NCI-H2227 treated with DMSO at 0.1 percent for 48 hours (cell line): ENCODE measurements around the gene AP4S1.
"Not testable (repeated sequence)": the region's sequence is repeated elsewhere in the genome, so short reads cannot be mapped to it uniquely, and the experiment has no call there.

Source experiments
- DNase-seq: peaks from one replicate; lab custom pipeline; 2025; lab: John Stamatoyannopoulos, UW

AP4S1 gene

GRCh38 chr14:31042893-31043292, 17.4 kb downstream of the AP4S1 start:
- DNase-seq, result not testable (repeated sequence)

- DNase-seq, result no peak
Measured at GRCh38 chr14:31043379-31043778, 17.9 kb downstream of the AP4S1 start.

GRCh38 chr14:31045501-31046080, 20.1 kb downstream of the AP4S1 start:
- no peak for DNase-seq

- no peak for DNase-seq
Measured at GRCh38 chr14:31047503-31047902, 22.1 kb downstream of the AP4S1 start.

- DNase-seq, result no peak
Measured at GRCh38 chr14:31051023-31051422, 25.6 kb downstream of the AP4S1 start.

- no peak for DNase-seq
Measured at GRCh38 chr14:31051511-31051910, 26.1 kb downstream of the AP4S1 start.

- DNase-seq, result not testable (repeated sequence)
Measured at GRCh38 chr14:31052905-31053586, 27.6 kb downstream of the AP4S1 start.

GRCh38 chr14:31057035-31057434, 31.6 kb downstream of the AP4S1 start:
- DNase-seq, result no peak

GRCh38 chr14:31057701-31058364, 32.4 kb downstream of the AP4S1 start:
- no peak for DNase-seq

- no peak for DNase-seq
Measured at GRCh38 chr14:31059152-31059924, 33.9 kb downstream of the AP4S1 start.

- DNase-seq, result no peak
Measured at GRCh38 chr14:31060253-31060875, 34.9 kb downstream of the AP4S1 start.

GRCh38 chr14:31062908-31063307, 37.5 kb downstream of the AP4S1 start:
- not testable (repeated sequence) for DNase-seq

- no peak for DNase-seq
Measured at GRCh38 chr14:31068235-31068634, 42.8 kb downstream of the AP4S1 start.

GRCh38 chr14:31069343-31069742, 43.9 kb downstream of the AP4S1 start:
- DNase-seq, result no peak

- DNase-seq, result no peak
Measured at GRCh38 chr14:31070431-31070830, 45.0 kb downstream of the AP4S1 start.

- no peak for DNase-seq
Measured at GRCh38 chr14:31071151-31071550, 45.7 kb downstream of the AP4S1 start.

- no peak for DNase-seq
Measured at GRCh38 chr14:31075144-31075543, 49.7 kb downstream of the AP4S1 start.

- DNase-seq, result no peak
Measured at GRCh38 chr14:31078766-31079165, 53.3 kb downstream of the AP4S1 start.

GRCh38 chr14:31080056-31080455, 54.6 kb downstream of the AP4S1 start:
- DNase-seq, result no peak

- no peak for DNase-seq
Measured at GRCh38 chr14:31080484-31080883, 55.0 kb downstream of the AP4S1 start.

- no peak for DNase-seq
Measured at GRCh38 chr14:31083781-31084180, 58.3 kb downstream of the AP4S1 start.

GRCh38 chr14:31084385-31084784, 58.9 kb downstream of the AP4S1 start:
- DNase-seq, result no peak
